COLO668 (cell line): ENCODE results near the gene ROM1.
"Not testable (repeated sequence)": the region's sequence is repeated elsewhere in the genome, so short reads cannot be mapped to it uniquely, and the experiment has no call there.

ENCODE experiments used
- DNase-seq: peaks from one replicate; lab custom pipeline; 2025; ENCODE audit not compliant: unreplicated experiment; lab: John Stamatoyannopoulos, UW

ROM1 gene

GRCh38 chr11:62648185-62648966 is 35.3 kb downstream of the ROM1 start:
- DNase-seq: no peak

GRCh38 chr11:62648967-62649364 is 35.9 kb downstream of the ROM1 start:
- DNase-seq: no peak

- DNase-seq: no peak
These were observed 36.4 kb downstream of the ROM1 start for GRCh38 chr11:62649486-62649885.

GRCh38 chr11:62650283-62650682 is 37.2 kb downstream of the ROM1 start:
- DNase-seq: not testable (repeated sequence)

GRCh38 chr11:62652161-62653006 is 39.3 kb downstream of the ROM1 start:
- DNase-seq: no peak

- no peak for DNase-seq
These were observed 41.2 kb downstream of the ROM1 start for GRCh38 chr11:62654297-62654696.

- DNase-seq: no peak
These were observed 43.9 kb downstream of the ROM1 start for GRCh38 chr11:62656796-62657429.

- peak; percentile 60 for DNase-seq
These were observed 51.5 kb downstream of the ROM1 start for GRCh38 chr11:62664405-62665074.
